ENCODE data around the gene CCL28.

DNA sequence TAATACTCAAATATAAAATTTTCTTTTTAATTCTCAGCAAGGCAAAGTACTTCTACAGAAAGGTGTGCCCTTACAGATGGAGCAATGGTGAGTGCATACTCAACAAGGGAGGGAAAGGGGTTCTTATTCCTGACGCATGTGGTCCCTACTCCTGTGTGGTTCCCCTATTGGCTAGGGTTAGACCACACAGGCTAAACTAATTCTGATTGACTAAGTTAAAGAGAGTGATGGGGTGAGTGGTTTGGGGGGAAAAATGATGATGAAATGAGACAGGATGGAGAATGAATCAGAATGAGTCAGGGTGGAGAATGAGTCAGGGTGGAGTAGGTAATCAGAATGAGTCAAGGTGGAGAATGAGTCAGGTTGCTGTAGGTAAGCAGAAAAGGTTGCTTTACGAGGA, 76.0 kb downstream of the CCL28 start:
- TF ChIP-seq, protein P1, sequence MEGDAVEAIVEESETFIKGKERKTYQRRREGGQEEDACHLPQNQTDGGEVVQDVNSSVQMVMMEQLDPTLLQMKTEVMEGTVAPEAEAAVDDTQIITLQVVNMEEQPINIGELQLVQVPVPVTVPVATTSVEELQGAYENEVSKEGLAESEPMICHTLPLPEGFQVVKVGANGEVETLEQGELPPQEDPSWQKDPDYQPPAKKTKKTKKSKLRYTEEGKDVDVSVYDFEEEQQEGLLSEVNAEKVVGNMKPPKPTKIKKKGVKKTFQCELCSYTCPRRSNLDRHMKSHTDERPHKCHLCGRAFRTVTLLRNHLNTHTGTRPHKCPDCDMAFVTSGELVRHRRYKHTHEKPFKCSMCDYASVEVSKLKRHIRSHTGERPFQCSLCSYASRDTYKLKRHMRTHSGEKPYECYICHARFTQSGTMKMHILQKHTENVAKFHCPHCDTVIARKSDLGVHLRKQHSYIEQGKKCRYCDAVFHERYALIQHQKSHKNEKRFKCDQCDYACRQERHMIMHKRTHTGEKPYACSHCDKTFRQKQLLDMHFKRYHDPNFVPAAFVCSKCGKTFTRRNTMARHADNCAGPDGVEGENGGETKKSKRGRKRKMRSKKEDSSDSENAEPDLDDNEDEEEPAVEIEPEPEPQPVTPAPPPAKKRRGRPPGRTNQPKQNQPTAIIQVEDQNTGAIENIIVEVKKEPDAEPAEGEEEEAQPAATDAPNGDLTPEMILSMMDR (IDR thresholded peaks at IDR 0.05): no peak
- no peak for TF ChIP-seq EP300 (IDR thresholded peaks at IDR 0.05)
- TF ChIP-seq MAZ (IDR thresholded peaks at IDR 0.05; ENCODE audit: borderline replicate concordance, low read depth, low read length): no peak
- TF ChIP-seq NFE2L2 (conservative IDR thresholded peaks at IDR 0.05; ENCODE audit: low read length): no peak
- TF ChIP-seq SREBF2 (IDR thresholded peaks at IDR 0.05): no peak
- TF ChIP-seq, protein P2, sequence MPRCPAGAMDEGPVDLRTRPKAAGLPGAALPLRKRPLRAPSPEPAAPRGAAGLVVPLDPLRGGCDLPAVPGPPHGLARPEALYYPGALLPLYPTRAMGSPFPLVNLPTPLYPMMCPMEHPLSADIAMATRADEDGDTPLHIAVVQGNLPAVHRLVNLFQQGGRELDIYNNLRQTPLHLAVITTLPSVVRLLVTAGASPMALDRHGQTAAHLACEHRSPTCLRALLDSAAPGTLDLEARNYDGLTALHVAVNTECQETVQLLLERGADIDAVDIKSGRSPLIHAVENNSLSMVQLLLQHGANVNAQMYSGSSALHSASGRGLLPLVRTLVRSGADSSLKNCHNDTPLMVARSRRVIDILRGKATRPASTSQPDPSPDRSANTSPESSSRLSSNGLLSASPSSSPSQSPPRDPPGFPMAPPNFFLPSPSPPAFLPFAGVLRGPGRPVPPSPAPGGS (IDR thresholded peaks at IDR 0.05): no peak
- TF ChIP-seq JUNB (IDR thresholded peaks at IDR 0.05): peak; percentile 41; the same call in 1 of the 2 replicates
- TF ChIP-seq RAD21 (conservative IDR thresholded peaks at IDR 0.05 in 1 of 2, IDR thresholded peaks at IDR 0.05 in 1 of 2): no peak
- TF ChIP-seq POLR2A (IDR thresholded peaks at IDR 0.05; ENCODE audit: low read length): no peak
